Ishikawa (cell line): ENCODE data around the gene CPT1C.

Experiments
- EGR1 ChIP-seq: IDR thresholded peaks from 2 replicates; pipeline ENCODE4 v1.6.1; 2012
- EP300 ChIP-seq: IDR thresholded peaks from 2 replicates; pipeline ENCODE4 v1.6.1; 2012; ENCODE audit warnings: borderline replicate concordance
- FOXM1 ChIP-seq: IDR thresholded peaks from 2 replicates; pipeline ENCODE4 v1.6.1; 2012; ENCODE audit warnings: low read depth, borderline replicate concordance
- NFIC ChIP-seq: IDR thresholded peaks from 2 replicates; pipeline ENCODE4 v1.6.1; 2012
- RAD21 ChIP-seq: IDR thresholded peaks from 2 replicates; pipeline ENCODE4 v1.6.1; 2012; ENCODE audit warnings: low read depth
- TAF1 ChIP-seq: IDR thresholded peaks from 2 replicates; pipeline ENCODE4 v1.6.1; 2012; ENCODE audit warnings: low read depth, mild to moderate bottlenecking
- TEAD4 ChIP-seq: IDR thresholded peaks from 2 replicates; pipeline ENCODE4 v1.6.1; 2012
- ZBTB7A ChIP-seq: IDR thresholded peaks from 2 replicates; pipeline ENCODE4 v1.6.1; 2012; ENCODE audit warnings: low read depth
- TF ChIP-seq, protein P1 (sequence below): IDR thresholded peaks from 2 replicates; pipeline ENCODE4 v1.6.1; 2012
- TF ChIP-seq, protein P2 (sequence below): IDR thresholded peaks from 2 replicates; pipeline ENCODE4 v1.6.1; 2012

DNA sequence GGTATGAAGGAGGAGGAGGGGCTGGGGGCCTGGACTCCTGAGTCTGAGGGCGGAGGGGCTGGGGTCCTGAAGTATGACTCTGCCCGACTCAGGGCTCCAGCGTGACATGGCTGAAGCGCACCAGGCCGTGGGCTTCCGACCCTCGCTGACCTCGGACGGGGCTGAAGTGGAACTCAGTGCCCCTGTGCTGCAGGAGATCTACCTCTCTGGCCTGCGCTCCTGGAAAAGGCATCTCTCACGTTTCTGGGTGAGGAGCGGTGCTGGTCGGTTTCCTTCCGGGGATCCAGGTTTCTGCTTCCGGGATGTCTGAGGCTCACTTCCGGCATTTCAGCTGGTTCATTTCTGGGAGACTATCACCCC is 1.2 kb downstream of the CPT1C start:
- no peak for TF ChIP-seq TEAD4
- TF ChIP-seq, protein P1, sequence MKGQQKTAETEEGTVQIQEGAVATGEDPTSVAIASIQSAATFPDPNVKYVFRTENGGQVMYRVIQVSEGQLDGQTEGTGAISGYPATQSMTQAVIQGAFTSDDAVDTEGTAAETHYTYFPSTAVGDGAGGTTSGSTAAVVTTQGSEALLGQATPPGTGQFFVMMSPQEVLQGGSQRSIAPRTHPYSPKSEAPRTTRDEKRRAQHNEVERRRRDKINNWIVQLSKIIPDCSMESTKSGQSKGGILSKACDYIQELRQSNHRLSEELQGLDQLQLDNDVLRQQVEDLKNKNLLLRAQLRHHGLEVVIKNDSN, result no peak
- TF ChIP-seq ZBTB7A, result no peak
- no peak for TF ChIP-seq NFIC
- TF ChIP-seq FOXM1, result no peak
- TF ChIP-seq EGR1, result no peak
- no peak for TF ChIP-seq RAD21
- TF ChIP-seq TAF1, result no peak
- TF ChIP-seq EP300, result no peak
- TF ChIP-seq, protein P2, sequence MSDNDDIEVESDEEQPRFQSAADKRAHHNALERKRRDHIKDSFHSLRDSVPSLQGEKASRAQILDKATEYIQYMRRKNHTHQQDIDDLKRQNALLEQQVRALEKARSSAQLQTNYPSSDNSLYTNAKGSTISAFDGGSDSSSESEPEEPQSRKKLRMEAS, result no peak
